Mammary epithelial cell (primary cell): ENCODE measurements around the gene SOCS2.

Source experiments
- EZH2 ChIP-seq: IDR thresholded peaks from 2 replicates; pipeline ENCODE4 v1.6.1; 2012; ENCODE audit warnings: low read length, inconsistent platforms, borderline replicate concordance
- TF ChIP-seq, protein P1 (sequence below), 2 donors: IDR thresholded peaks in 1 of 2; conservative IDR thresholded peaks in 1 of 2; 2 replicates each; pipeline ENCODE4 v1.5.1; 2011 to 2012; ENCODE audit warnings: inconsistent platforms in 2 of 2, low read length in 2 of 2, mild to moderate bottlenecking in 2 of 2, control low read depth in 1 of 2, low read depth in 1 of 2; ENCODE audit not compliant: insufficient read depth in 1 of 2; ENCODE audit errors: extremely low read depth in 1 of 2

DNA sequence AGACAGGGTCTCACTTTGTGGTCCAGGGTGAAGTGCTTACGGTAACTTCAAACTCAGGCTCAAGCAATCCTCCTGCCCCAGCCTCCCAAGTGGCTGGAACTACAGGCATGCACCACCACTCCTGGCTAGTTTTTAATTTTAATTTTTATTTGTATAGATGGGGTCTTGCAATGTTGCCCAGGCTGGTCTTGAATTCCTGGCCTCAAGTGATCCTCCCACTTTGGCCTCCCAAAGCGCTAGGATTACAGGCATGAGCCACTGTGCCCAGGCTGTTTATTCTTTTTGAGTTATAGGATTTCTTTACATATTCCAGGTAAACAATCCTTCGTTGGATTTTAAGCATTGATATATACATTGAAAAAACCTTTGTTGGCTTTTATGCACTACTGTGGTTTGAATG, 26.7 kb downstream of the SOCS2 start:
- TF ChIP-seq, protein P1, sequence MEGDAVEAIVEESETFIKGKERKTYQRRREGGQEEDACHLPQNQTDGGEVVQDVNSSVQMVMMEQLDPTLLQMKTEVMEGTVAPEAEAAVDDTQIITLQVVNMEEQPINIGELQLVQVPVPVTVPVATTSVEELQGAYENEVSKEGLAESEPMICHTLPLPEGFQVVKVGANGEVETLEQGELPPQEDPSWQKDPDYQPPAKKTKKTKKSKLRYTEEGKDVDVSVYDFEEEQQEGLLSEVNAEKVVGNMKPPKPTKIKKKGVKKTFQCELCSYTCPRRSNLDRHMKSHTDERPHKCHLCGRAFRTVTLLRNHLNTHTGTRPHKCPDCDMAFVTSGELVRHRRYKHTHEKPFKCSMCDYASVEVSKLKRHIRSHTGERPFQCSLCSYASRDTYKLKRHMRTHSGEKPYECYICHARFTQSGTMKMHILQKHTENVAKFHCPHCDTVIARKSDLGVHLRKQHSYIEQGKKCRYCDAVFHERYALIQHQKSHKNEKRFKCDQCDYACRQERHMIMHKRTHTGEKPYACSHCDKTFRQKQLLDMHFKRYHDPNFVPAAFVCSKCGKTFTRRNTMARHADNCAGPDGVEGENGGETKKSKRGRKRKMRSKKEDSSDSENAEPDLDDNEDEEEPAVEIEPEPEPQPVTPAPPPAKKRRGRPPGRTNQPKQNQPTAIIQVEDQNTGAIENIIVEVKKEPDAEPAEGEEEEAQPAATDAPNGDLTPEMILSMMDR (conservative IDR thresholded peaks at IDR 0.05 in 1 of 2, IDR thresholded peaks at IDR 0.05 in 1 of 2; ENCODE audit: extremely low read depth in 1 of 2, insufficient read depth in 1 of 2, low read depth in 1 of 2, low read length in 2 of 2): no peak
- TF ChIP-seq EZH2: no peak
